Uterus (tissue), 4 donors: Measurements from ENCODE around the gene MPND. TPM values are rescaled to one million over a fixed set of nuclear protein-coding genes. Genes with fewer than 3 reads are reported as not detected.
"Not testable (repeated sequence)": the region's sequence is repeated elsewhere in the genome, so short reads cannot be mapped to it uniquely, and the experiment has no call there.

ENCODE experiments used
- DNase-seq, 2 donors: peaks; one replicate each; pipeline ENCODE4 v3.0.0-alpha.2; 2019 to 2020
- H3K27ac ChIP-seq, 2 donors: fragments of 200-600 bp; sonication (generic); 1 replicate in 1 of 2; 2 replicates in 1 of 2; pipeline ENCODE4 v1.5.1; 2016 to 2018
- H3K27me3 ChIP-seq, 2 donors: fragments of 200-600 bp; sonication (generic); one replicate each; pipeline ENCODE4 v1.5.1; 2018 to 2019; ENCODE audit warnings: control low read depth in 1 of 2
- H3K36me3 ChIP-seq, 2 donors: fragments of 200-600 bp; sonication (generic); one replicate each; pipeline ENCODE4 v1.5.1; 2019; ENCODE audit warnings: control low read depth in 1 of 2
- H3K4me1 ChIP-seq, 2 donors: fragments of 200-600 bp; sonication (generic); one replicate each; pipeline ENCODE4 v1.5.1; 2018 to 2019; ENCODE audit warnings: control low read depth in 1 of 2
- H3K4me3 ChIP-seq, 2 donors: fragments of 200-600 bp; sonication (generic); 1 replicate in 1 of 2; 2 replicates in 1 of 2; pipeline ENCODE4 v1.5.1; 2018 to 2019; ENCODE audit warnings: mild to moderate bottlenecking in 1 of 2
- H3K9me3 ChIP-seq, 2 donors: fragments of 200-600 bp; sonication (generic); one replicate each; pipeline ENCODE4 v1.5.1; 2019; ENCODE audit warnings: control low read depth in 1 of 2
- CTCF ChIP-seq, 4 experiments: fragments of 200-600 bp in 2 of 4; fragments of 450-650 bp in 2 of 4; sonication (generic) in 2 of 4; IDR thresholded peaks; one replicate each; pipeline ENCODE4 v1.5.1; 2016 to 2019; ENCODE audit warnings: antibody characterized with exemption in 4 of 4, mild to moderate bottlenecking in 2 of 4, moderate library complexity in 1 of 4
- POLR2A ChIP-seq, 2 donors: fragments of 450-650 bp; IDR thresholded peaks; one replicate each; pipeline ENCODE4 v1.6.1; 2016; ENCODE audit warnings: antibody characterized with exemption in 2 of 2, mild to moderate bottlenecking in 1 of 2, moderate library complexity in 1 of 2
- intact Hi-C: fragments of 100-400 bp; cut with DNase I; formaldehyde crosslinking; loops from one replicate; pipeline ENCODE4 v1.15.1; 2023; ENCODE audit warnings: low total_unique reads
- total RNA-seq, 4 donors: library from RNA; depleted of rRNA in 3 of 4; stranded (reverse); fragments of >200 nt in 3 of 4; gene quantifications; one replicate each; pipeline versions ENCODE4 v1.1.0 to v1.2.4, GENCODE V29; 2014 to 2023
- donor health status: DM: yes; HTN: yes; CAD: no.

The MPND gene
- total RNA-seq, 4 donors from 2014 or later: 0.51 to 13.8 (median 5.8) TPM; not detected in 1

GRCh38 chr19:4326837-4327251 lies 16.5 kb upstream of the MPND start:
- intact Hi-C loops: no loop called here
- DNase-seq: no peak
- TF ChIP-seq POLR2A (IDR thresholded peaks at IDR 0.05) (no peak), CTCF (IDR thresholded peaks at IDR 0.05) (no peak)
- no peaks in the 10 kb centered on the region for H3K36me3 ChIP-seq
- H3K27ac ChIP-seq: peak overlapping the region in 1 of 2 donors; percentile 9
- peaks cover 0 to 11% of the 10 kb centered on the region in 2 donors for H3K4me1 ChIP-seq
- no peaks in the 10 kb centered on the region for H3K27me3 ChIP-seq
- H3K9me3 ChIP-seq: no peaks in the 10 kb centered on the region
- peak overlapping the region in 1 of 2 donors; percentile 45 for H3K4me3 ChIP-seq

GRCh38 chr19:4327252-4327876 lies 16.0 kb upstream of the MPND start:
- intact Hi-C loops: no loop called here
- Histone ChIP-seq H3K4me1 (peaks cover 0 to 11% of the 10 kb centered on the region in 2 donors), H3K27me3 (no peaks in the 10 kb centered on the region), H3K27ac (peak overlapping the region in 1 of 2 donors; percentile 65), H3K4me3 (peak overlapping the region; percentile 29 to 45), H3K9me3 (no peaks in the 10 kb centered on the region), H3K36me3 (no peaks in the 10 kb centered on the region)
- TF ChIP-seq POLR2A (IDR thresholded peaks at IDR 0.05) (no peak), CTCF (IDR thresholded peaks at IDR 0.05) (no peak)
- peak; percentile 69 to 88 for DNase-seq

- Histone ChIP-seq H3K4me3 (peak overlapping the region; percentile 29 to 45), H3K27ac (peak overlapping the region in 1 of 2 donors; percentile 65), H3K9me3 (no peaks in the 10 kb centered on the region), H3K27me3 (no peaks in the 10 kb centered on the region), H3K4me1 (peaks cover 0 to 11% of the 10 kb centered on the region in 2 donors), H3K36me3 (no peaks in the 10 kb centered on the region)
- no peak for TF ChIP-seq POLR2A (IDR thresholded peaks at IDR 0.05)
- no peak for TF ChIP-seq CTCF (IDR thresholded peaks at IDR 0.05)
- intact Hi-C loops: no loop called here
- DNase-seq: no peak
Observed at GRCh38 chr19:4327877-4328242, 15.5 kb upstream of the MPND start.

GRCh38 chr19:4328243-4328990 lies 14.9 kb upstream of the MPND start:
- intact Hi-C loops: no loop called here
- H3K27ac ChIP-seq: peak overlapping the region; percentile 7 to 65
- peaks cover 0 to 11% of the 10 kb centered on the region in 2 donors for H3K4me1 ChIP-seq
- peak; percentile 90 to 97 for DNase-seq
- no peaks in the 10 kb centered on the region for H3K9me3 ChIP-seq
- TF ChIP-seq POLR2A (IDR thresholded peaks at IDR 0.05): peak in 1 of 2 donors; percentile 64
- TF ChIP-seq CTCF (IDR thresholded peaks at IDR 0.05): peak in 2 of 4 experiments; percentile 10 to 22
- no peaks in the 10 kb centered on the region for H3K36me3 ChIP-seq
- no peaks in the 10 kb centered on the region for H3K27me3 ChIP-seq
- H3K4me3 ChIP-seq: peak overlapping the region; percentile 32 to 45

- H3K27ac ChIP-seq: peak overlapping the region; percentile 7 to 43
- intact Hi-C loops, H3K9me3 ChIP-seq, H3K27me3 ChIP-seq, H3K36me3 ChIP-seq, DNase-seq: not testable (repeated sequence)
- peak overlapping the region; percentile 32 to 43 for H3K4me3 ChIP-seq
- H3K4me1 ChIP-seq: peaks cover 0 to 11% of the 10 kb centered on the region in 2 donors
Observed at GRCh38 chr19:4328991-4329681, 14.2 kb upstream of the MPND start.
